Nucleus accumbens (tissue), 56 donors: Measurements from ENCODE around the gene SBDS.

ENCODE experiments used
- DNase-seq, 56 donors: peaks; one replicate each; lab custom pipeline; 2025; lab: John Stamatoyannopoulos, UW

The SBDS gene

GRCh38 chr7:66948480-66949109 is 46.8 kb downstream of the SBDS start:
- DNase-seq, result no peak

- no peak for DNase-seq
These were observed 48.8 kb downstream of the SBDS start for GRCh38 chr7:66946545-66946944.

GRCh38 chr7:66939325-66939724 is 56.1 kb downstream of the SBDS start:
- DNase-seq, result no peak

- no peak for DNase-seq
These were observed 57.4 kb downstream of the SBDS start for GRCh38 chr7:66937940-66938339.
